SIG-M5 (cell line): ENCODE data around the gene PLIN3.
"Not testable (repeated sequence)": the region's sequence is repeated elsewhere in the genome, so short reads cannot be mapped to it uniquely, and the experiment has no call there.

ENCODE experiments used
- DNase-seq: peaks from one replicate; lab custom pipeline; 2025; lab: John Stamatoyannopoulos, UW

PLIN3 gene

DNA sequence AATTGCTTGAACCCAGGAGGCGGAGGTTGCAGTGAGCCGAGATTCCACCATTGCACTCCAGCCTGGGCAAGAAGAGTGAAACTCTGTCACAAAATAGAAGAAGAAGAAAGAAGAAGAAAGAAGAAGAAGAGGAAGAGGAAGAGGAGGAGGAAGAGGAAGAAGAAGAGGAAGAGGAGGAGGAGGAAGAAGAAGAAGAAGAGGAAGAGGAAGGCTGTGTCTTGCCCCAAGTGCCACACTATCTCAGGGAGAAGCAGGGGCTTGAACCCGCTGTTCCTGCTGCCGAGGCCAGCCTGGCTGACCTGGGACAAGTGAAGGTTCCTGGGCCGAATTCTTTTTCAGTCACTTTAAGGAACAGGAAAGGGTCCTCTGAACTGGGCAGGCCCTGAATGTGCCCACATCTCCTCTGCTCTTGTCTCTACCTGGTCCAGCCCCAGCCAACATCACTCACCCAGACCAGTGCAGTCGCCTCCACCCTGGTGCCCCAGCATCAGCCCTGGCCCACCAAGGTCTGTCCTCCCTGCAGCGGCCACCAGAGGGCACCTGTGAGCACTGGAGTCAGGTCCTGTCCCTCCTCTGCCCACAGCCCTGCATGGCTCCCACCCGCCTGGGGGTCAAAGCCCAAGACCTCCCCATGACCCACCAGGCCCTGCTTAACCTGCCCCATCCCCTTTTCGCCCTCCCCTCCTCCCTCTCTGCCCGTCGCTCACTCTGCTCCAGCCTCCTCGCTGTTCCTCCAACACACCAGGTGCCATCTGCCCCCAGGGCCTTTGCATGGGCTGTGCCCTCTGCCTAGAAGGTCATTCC lies 55.9 kb downstream of the PLIN3 start:
- no peak for DNase-seq

DNA sequence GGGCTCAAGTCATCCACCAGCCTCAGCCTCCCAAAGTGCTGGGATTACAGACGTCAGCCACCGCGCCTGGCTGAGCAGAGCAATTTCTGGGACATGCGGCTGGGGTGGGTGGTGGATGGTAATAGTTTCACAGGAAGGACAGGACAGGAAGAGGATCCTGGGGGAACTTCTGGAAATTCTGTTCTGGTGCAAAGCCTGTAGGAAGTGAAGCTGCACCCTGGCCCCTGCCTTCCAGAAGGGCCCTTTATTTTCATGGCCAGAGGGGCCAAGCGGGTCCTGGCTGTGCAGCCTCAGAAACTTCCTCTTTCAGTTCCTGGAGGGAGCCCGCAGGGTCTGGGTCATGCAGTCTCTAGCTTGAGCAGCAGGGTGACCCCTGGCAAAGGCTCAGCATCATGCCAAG lies 60.3 kb downstream of the PLIN3 start:
- DNase-seq: no peak

DNA sequence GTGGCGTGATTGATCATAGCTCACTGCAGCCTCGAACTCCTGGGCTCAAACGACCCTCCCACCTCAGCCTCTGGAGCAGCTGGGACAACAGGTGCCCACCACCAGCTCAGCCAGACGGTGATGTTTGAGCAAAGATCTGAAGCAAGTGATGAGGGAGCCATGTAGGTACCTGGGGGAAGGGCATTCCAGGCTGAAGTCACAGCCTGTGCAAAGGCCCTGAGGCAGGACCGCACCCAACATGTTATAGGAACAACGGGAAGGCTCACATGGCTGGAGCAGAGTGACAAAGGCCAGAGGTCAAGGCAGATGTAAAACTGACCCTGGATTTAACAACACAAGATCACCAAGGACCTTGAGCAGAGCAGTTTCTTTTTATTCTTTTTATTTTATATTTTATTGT lies 61.1 kb downstream of the PLIN3 start:
- no peak for DNase-seq

DNA sequence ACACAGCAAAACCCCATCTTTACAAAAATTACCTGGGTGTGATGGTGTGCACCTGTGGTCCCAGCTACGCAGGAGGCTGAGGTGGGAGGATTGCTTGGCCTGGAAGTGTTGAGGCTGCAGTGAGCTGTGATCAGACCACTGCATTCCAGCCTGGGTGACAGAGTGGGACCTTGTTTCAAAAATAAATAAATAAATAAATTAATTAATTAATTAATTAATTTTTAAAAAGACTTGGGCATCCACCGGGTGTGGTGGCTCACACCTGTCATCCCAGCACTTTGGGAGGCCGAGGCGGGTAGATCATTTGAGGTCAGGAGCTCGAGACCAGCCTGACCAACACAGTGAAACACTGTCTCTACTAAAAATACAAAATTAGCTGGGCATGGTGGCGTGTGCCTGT lies 62.3 kb downstream of the PLIN3 start:
- DNase-seq: not testable (repeated sequence)

DNA sequence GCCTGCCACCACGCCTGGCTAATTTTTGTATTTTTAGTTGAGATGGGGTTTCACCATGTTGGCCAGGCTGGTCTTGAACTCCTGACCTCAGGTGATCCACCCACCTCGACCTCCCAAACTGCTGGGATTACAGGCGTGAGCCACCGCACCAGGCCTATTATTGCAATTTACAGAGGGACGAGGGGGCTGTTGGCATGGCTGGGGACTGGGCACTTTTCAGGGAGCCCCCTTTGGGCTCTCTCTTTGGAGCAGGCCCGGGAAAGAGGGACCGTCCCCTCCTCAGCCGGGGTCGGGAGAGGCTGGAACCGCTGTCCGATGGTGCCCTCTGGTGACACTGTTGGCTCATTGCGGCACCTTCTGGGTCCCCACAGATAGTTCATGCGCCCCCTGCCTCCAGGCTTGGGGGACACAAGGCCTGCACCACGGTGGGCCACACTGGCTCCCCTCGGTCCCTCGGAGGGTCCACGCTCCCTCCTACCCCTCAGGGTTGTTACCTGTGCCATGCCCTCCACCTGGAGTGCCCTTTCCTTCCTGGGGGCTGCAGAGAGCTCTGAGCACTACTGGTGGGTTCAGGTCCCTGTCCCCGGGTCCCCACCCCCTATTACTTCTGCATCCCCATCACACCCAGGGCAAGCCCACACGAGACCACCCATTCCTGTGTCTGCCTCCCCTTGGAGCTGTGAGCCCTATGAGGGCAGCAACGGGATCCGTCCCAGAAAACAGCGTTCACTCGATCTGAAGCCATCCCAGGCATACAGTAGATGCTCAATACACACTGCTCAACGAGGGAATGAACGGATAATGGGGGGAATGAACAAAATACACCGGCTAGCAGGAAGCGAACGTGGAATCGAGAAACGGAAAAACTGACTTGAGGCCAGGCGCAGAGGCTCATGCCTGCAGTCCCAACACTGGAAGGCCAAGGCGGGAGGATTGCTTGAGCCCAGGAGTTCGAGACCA lies 63.5 kb downstream of the PLIN3 start:
- DNase-seq: no peak

DNA sequence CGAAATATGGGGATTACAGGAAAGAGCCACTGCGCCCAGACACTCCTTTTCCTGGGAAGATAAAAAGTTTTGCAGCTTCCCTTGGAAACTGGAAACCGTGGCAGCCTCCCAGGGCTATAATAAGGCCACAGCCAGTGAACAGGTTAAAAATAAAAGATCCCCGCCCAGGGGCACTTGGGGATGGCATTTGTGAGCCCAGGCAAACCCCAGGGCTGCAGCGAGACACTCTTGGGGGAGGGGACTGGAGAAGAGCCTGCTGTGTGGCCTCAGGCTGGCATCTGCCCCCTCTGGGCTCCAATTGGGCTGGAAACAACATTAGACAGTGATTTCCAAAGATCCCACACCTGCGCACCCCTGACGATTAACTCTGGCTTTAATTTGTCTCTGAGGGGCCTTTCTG lies 64.8 kb downstream of the PLIN3 start:
- no peak for DNase-seq

DNA sequence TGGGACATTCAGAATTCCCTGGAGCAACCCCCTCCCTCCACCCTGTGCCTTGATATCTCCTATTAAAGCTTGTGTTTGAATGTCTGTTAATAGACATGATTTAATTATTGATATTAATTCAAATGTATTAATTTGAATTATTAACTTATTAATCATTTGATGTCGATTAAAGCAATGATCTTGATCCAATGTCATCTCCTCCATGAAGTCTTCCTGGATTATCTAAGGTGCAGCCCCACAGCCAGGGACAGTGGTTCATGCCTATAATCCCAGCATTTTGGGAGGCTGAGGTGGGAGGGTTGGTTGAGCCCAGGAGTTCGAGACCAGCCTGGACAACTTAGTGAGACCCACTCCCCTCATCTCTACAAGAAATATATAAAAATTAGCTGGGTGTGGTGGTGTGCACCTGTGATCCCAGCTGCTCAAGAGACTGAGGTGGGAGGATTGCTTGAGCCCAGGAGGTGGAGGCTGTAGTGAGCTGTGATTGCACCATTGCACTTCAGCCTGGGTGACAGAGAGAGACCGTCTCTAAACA lies 66.3 kb downstream of the PLIN3 start:
- no peak for DNase-seq

DNA sequence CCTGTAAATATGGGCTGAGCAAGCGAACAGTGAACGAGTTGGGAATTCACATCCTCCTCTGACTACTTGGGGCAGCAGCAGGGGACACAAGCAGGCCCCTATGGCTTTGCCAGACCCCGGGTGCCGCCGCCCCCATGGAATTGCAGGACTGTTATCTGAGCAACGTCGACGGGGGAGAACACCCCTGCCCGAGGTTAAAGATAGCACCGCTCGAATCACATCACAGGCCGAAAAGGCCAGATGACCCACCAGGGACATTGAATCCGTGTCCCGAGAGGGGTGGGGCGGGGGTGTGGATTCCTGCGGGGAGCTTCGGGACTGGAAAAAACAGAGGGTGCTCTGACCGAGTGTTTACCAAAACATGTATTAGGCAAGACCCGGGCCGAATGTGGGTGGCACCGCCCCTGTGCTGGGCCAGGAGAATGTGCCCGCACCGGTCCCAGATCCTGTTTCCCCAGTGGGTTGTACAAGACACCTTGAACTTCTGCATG lies 66.8 kb downstream of the PLIN3 start:
- DNase-seq: no peak

DNA sequence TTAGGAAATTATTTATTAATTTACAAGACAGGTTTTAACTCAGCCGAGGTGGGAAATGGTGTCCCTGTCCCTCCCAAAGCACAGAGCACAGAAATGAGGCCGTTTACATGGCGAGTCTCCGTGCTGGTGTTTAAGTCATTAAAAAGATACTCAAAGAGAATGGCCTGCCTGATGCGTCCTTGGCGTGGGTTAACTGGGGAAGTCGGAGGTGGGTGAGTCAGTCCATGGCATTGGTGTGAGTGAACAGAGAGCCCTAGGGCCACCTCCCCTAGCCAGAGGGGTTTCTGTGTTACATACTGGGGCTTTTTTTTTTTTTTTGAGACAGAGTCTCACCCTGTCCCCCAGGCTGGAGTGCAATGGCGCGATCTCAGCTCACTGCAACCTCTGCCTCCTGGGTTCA lies 72.1 kb downstream of the PLIN3 start:
- no peak for DNase-seq

DNA sequence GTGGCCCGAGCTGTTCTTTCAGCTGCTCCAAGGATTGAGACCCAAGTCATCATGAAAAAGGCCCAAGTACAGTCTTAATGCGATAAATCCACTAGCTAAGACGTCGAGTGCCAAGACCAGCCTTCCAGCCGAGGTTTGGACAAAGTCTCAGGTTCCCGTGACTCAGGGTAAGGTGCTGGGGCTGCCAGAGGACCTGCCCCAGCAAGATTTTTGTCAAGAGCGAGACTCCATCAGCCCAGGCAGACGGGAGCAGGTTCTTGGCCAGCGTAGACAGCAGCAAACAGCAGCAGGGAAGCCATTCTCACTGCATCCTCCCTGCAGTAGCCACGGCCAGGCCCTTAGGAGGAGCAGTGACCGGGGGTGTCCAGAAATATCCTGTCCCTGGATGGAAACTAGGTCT lies 72.5 kb downstream of the PLIN3 start:
- no peak for DNase-seq

DNA sequence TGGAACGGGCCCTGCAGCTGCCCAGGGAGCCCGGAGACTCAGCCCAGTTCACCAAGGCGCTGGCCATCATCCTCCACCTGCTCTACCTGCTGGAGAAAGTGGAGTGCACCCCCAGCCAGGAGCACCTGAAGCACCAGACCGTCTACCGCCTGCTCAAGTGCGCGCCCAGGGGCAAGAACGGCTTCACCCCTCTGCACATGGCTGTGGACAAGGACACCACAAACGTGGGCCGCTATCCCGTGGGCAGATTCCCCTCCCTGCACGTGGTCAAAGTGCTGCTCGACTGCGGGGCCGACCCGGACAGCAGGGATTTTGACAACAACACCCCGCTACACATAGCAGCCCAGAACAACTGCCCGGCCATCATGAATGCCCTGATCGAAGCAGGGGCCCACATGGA lies 74.2 kb downstream of the PLIN3 start:
- not testable (repeated sequence) for DNase-seq

DNA sequence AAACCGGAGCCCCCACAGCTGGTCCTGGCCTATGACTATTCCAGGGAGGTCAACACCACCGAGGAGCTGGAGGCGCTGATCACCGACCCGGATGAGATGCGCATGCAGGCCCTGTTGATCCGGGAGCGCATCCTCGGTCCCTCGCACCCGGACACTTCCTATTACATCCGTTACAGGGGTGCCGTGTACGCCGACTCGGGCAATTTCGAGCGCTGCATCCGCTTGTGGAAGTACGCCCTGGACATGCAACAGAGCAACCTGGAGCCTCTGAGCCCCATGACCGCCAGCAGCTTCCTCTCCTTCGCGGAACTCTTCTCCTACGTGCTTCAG lies 74.6 kb downstream of the PLIN3 start:
- not testable (repeated sequence) for DNase-seq

DNA sequence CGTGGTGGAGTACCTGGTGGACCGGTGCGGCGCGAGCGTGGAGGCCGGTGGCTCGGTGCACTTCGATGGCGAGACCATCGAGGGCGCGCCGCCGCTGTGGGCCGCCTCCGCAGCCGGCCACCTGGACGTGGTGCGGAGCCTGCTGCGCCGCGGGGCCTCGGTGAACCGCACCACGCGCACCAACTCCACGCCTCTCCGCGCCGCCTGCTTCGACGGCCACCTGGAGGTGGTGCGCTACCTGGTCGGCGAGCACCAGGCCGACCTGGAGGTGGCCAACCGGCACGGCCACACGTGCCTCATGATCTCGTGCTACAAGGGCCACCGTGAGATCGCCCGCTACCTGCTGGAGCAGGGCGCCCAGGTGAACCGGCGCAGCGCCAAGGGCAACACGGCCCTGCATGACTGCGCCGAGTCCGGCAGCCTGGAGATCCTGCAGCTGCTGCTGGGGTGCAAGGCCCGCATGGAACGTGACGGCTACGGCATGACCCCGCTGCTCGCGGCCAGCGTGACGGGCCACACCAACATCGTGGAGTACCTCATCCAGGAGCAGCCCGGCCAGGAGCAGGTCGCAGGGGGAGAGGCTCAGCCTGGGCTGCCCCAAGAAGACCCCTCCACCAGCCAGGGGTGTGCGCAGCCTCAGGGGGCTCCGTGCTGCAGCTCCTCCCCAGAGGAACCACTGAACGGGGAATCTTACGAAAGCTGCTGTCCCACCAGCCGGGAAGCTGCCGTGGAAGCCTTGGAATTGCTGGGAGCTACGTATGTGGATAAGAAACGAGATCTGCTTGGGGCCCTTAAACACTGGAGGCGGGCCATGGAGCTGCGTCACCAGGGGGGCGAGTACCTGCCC lies 75.2 kb downstream of the PLIN3 start:
- not testable (repeated sequence) for DNase-seq

DNA sequence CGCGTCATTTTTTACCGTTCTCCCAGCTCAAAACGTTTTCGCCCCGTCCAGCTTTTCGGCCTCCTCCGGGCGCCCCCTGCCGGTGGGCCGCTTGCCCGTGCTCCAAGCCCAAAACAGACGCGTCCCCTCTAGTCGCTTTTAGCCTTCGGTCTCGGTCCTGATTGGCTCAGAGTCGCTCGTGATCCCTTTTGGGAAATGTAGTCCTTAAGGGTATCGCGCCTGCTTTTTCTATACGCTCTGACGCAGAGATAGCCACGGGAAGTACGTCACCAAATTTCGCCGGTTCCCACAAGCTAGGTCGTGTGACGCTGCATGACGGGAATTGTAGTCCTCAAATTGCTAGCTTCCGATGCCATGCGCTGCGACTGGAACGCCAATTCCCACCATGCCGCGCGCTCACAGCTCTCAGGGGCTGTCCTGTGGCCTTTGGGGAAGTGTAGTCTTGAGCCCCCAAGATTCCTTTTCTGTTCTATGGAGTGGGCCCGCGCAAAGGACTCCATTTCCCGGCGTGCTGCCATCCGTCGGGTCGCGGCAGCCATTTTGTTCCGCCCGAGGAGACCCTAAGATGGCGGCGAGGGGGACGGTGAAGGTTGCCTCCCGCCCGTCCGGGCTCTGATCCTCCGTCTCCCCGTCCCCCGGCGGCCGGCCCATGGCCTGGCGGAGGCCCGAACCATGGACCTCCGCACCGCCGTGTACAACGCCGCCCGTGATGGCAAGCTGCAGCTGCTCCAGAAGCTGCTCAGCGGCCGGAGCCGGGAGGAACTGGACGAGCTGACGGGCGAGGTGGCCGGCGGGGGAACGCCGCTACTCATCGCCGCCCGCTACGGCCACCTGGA lies 76.1 kb downstream of the PLIN3 start, which contains the start of gene FEM1A:
Gene FEM1A, plus strand, starts transcription at position 552 of the 836 bp plus-strand sequence. Its CDS starts 121 bp downstream, at position 673.
- DNase-seq: peak; percentile 98
